ENCODE data around the gene TREH.
"Not testable (repeated sequence)": the region's sequence is repeated elsewhere in the genome, so short reads cannot be mapped to it uniquely, and the experiment has no call there.

TREH gene

GRCh38 chr11:118690553-118691304 lies 11.3 kb upstream of the TREH start:
- H3K4me2 ChIP-seq, result peak overlapping the region; percentile 73 to 96 (median 87)

GRCh38 chr11:118689852-118690552 lies 10.6 kb upstream of the TREH start:
- peaks cover 0 to 14% (median 0%) of the 10 kb centered on the region in 11 experiments; a peak in 6 of 22 replicates for H4K20me1 ChIP-seq
- H3K4me1 ChIP-seq, result peaks cover 42 to 60% (median 53%) of the 10 kb centered on the region in 10 experiments
- no peaks in the 10 kb centered on the region for H3K36me3 ChIP-seq
- H3K4me2 ChIP-seq, result peak overlapping the region; percentile 73 to 96 (median 87)
- peak overlapping the region; percentile 36 to 71 (median 64); a peak in 19 of 22 replicates for H3K27ac ChIP-seq
- H3K27me3 ChIP-seq, result no peaks in the 10 kb centered on the region
- peak overlapping the region; percentile 30 to 67 (median 52); a peak in 17 of 20 replicates for H3K4me3 ChIP-seq
- TF ChIP-seq Cebpa-rat (IDR thresholded peaks at IDR 0.05), result no peak
- H3K9me3 ChIP-seq (replicated peaks in 1 of 11), result peaks cover 0 to 8% (median 0%) of the 10 kb centered on the region in 11 experiments; a peak in 2 of 22 replicates
- H3K9ac ChIP-seq, result peak overlapping the region; percentile 60 to 75 (median 73); a peak in 20 of 22 replicates

More at GRCh38 chr11:118690553-118691304, 11.3 kb upstream of the TREH start:
- no peaks in the 10 kb centered on the region for H3K27me3 ChIP-seq
- peak overlapping the region; percentile 60 to 75 (median 73); a peak in 15 of 22 replicates for H3K9ac ChIP-seq
- peaks cover 39 to 68% (median 54%) of the 10 kb centered on the region in 10 experiments for H3K4me1 ChIP-seq
- peak overlapping the region in 5 of 10 experiments; percentile 51 to 67 (median 52); a peak in 6 of 20 replicates for H3K4me3 ChIP-seq
- TF ChIP-seq Cebpa-rat (IDR thresholded peaks at IDR 0.05), result no peak
- peaks cover 0 to 8% (median 0%) of the 10 kb centered on the region in 11 experiments; a peak in 2 of 22 replicates for H3K9me3 ChIP-seq (replicated peaks in 1 of 11)
- H4K20me1 ChIP-seq, result peaks cover 0 to 14% (median 0%) of the 10 kb centered on the region in 11 experiments; a peak in 6 of 22 replicates
- H3K36me3 ChIP-seq, result no peaks in the 10 kb centered on the region
- H3K27ac ChIP-seq, result peak overlapping the region in 8 of 11 experiments; percentile 10 to 71 (median 66); a peak in 15 of 22 replicates

- Histone ChIP-seq H3K4me3 (peak overlapping the region in 1 of 10 experiments; percentile 52; a peak in 2 of 20 replicates), H3K9me3 (replicated peaks in 1 of 11) (peaks cover 0 to 4% (median 0%) of the 10 kb centered on the region in 11 experiments; a peak in 2 of 22 replicates), H3K27me3 (no peaks in the 10 kb centered on the region), H3K27ac (peak overlapping the region in 2 of 11 experiments; percentile 28 to 68; a peak in 3 of 22 replicates), H3K4me2 (peak overlapping the region; percentile 55 to 91 (median 86)), H3K36me3 (no peaks in the 10 kb centered on the region), H3K4me1 (peaks cover 46 to 59% (median 53%) of the 10 kb centered on the region in 10 experiments), H4K20me1 (peaks cover 0 to 14% (median 0%) of the 10 kb centered on the region in 11 experiments; a peak in 6 of 22 replicates), H3K9ac (peak overlapping the region in 4 of 11 experiments; percentile 19 to 71 (median 59); a peak in 6 of 22 replicates)
- no peak for TF ChIP-seq Cebpa-rat (IDR thresholded peaks at IDR 0.05)
These were observed 10.0 kb upstream of the TREH start for GRCh38 chr11:118689503-118689851.

- Histone ChIP-seq H3K9ac (peak overlapping the region in 3 of 11 experiments; percentile 19 to 71 (median 47); a peak in 5 of 22 replicates), H3K4me3 (no peak overlapping the region), H3K27me3 (no peaks in the 10 kb centered on the region), H3K4me2 (peak overlapping the region; percentile 55 to 91 (median 86); a peak in 21 of 22 replicates), H3K4me1 (peaks cover 46 to 59% (median 53%) of the 10 kb centered on the region in 10 experiments), H3K27ac (peak overlapping the region in 1 of 11 experiments; percentile 28; a peak in 1 of 22 replicates), H3K36me3 (no peaks in the 10 kb centered on the region), H4K20me1 (peaks cover 0 to 14% (median 0%) of the 10 kb centered on the region in 11 experiments; a peak in 6 of 22 replicates), H3K9me3 (replicated peaks in 1 of 11) (peaks cover 0 to 4% (median 0%) of the 10 kb centered on the region in 11 experiments; a peak in 1 of 22 replicates)
- no peak for TF ChIP-seq Cebpa-rat (IDR thresholded peaks at IDR 0.05)
These were observed 9.5 kb upstream of the TREH start for GRCh38 chr11:118688851-118689502.

- Histone ChIP-seq H4K20me1 (peaks cover 0 to 13% (median 0%) of the 10 kb centered on the region in 11 experiments; a peak in 6 of 22 replicates), H3K4me1 (peaks cover 41 to 52% (median 48%) of the 10 kb centered on the region in 10 experiments), H3K4me2 (peak overlapping the region in 1 of 11 experiments; percentile 12; a peak in 1 of 22 replicates)
- not testable (repeated sequence) for H3K27me3 ChIP-seq; H3K36me3 ChIP-seq; H3K9ac ChIP-seq; H3K4me3 ChIP-seq; H3K27ac ChIP-seq; H3K9me3 ChIP-seq (replicated peaks in 1 of 11)
These were observed 8.9 kb upstream of the TREH start for GRCh38 chr11:118688339-118688738.

- H3K36me3 ChIP-seq, result no peaks in the 10 kb centered on the region
- no peak for TF ChIP-seq Cebpa-rat (IDR thresholded peaks at IDR 0.05)
- peaks cover 0 to 4% (median 0%) of the 10 kb centered on the region in 11 experiments; a peak in 1 of 22 replicates for H3K9me3 ChIP-seq (replicated peaks in 1 of 11)
- H4K20me1 ChIP-seq, result peaks cover 0 to 10% (median 0%) of the 10 kb centered on the region in 11 experiments; a peak in 6 of 22 replicates
- H3K4me1 ChIP-seq, result peaks cover 36 to 48% (median 43%) of the 10 kb centered on the region in 10 experiments
- H3K4me2 ChIP-seq, result peak overlapping the region in 1 of 11 experiments; percentile 12; a peak in 2 of 22 replicates
- no peaks in the 10 kb centered on the region for H3K27me3 ChIP-seq
- H3K9ac ChIP-seq, result no peak overlapping the region
- H3K4me3 ChIP-seq, result no peak overlapping the region
- no peak overlapping the region for H3K27ac ChIP-seq
These were observed 8.5 kb upstream of the TREH start for GRCh38 chr11:118687906-118688305.

- no peak overlapping the region for H3K4me3 ChIP-seq
- no peaks in the 10 kb centered on the region for H3K36me3 ChIP-seq
- TF ChIP-seq Cebpa-rat (IDR thresholded peaks at IDR 0.05), result no peak
- H3K27me3 ChIP-seq, result no peaks in the 10 kb centered on the region
- H3K27ac ChIP-seq, result no peak overlapping the region
- peaks cover 4 to 17% (median 12%) of the 10 kb centered on the region in 10 experiments; a peak in 18 of 20 replicates for H3K4me1 ChIP-seq
- no peak overlapping the region for H3K4me2 ChIP-seq
- no peaks in the 10 kb centered on the region for H4K20me1 ChIP-seq
- H3K9me3 ChIP-seq (replicated peaks in 1 of 11), result peaks cover 0 to 4% (median 0%) of the 10 kb centered on the region in 11 experiments; a peak in 1 of 22 replicates
- no peak overlapping the region for H3K9ac ChIP-seq
These were observed 4.7 kb upstream of the TREH start for GRCh38 chr11:118684187-118684586.

GRCh38 chr11:118682939-118683338 lies 3.5 kb upstream of the TREH start:
- H3K27me3 ChIP-seq, H4K20me1 ChIP-seq: not testable (repeated sequence)

More at GRCh38 chr11:118682939-118683338, 3.5 kb upstream of the TREH start:
- H3K9ac ChIP-seq; H3K4me3 ChIP-seq; H3K36me3 ChIP-seq; H3K9me3 ChIP-seq (replicated peaks in 1 of 11); H3K4me2 ChIP-seq; H3K27ac ChIP-seq: not testable (repeated sequence)
- peaks cover 0 to 13% (median 8%) of the 10 kb centered on the region in 10 experiments; a peak in 15 of 20 replicates for H3K4me1 ChIP-seq

All from BLaER1 treated with 17β-estradiol and CSF1 and Interleukin-3, amounts not matched to agents 10 nM and 100 nM (cell line).